Measurements from ENCODE around the gene PTPN11. TPM values are rescaled to one million over a fixed set of nuclear protein-coding genes. Genes with fewer than 3 reads are reported as not detected.

The PTPN11 gene
- total and polyA plus RNA-seq, 2 of the 13 experiments (the other 11 are each of a cell fraction or from before 2014, with no cell fraction given): 30.0 to 63.5 TPM

DNA sequence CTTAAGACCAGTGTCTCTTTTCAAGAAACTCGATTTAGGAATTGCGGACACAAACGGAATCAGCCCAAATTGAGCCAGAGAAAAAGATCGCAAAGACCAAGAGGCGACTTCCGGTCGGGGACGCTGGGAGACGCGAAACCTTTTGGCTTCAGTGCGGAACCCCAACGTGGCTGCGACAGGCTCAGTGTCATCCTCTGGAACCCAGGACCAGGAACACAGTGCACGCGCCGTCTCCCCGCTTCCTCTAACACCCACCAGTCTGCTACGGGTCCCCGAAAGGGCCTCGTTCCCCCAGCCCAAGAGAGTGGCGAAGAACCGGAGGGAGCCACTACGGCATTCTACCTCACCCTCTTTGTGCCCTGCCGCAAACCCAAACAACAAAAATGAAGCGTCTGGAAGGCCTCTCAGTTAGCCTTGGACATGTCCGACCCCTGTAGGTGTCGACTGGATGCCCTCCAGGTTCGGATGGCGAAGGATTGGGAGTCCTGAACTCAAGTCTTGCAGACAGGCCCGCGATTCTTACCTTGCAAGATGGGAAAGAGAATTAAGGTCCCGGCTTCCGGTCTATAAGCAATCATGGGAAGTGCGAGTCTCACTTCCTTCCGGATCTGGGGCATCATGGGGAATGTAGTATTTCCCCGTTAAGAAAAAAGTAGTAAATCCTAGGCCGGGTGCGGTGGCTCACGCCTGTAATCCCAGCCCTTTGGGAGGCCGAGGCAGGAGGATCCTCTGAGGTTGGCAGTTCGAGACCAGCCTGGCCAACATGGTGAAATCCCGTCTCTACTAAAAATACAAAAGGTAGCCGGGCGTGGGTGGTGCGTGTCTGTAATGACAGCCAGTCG is 9.5 kb upstream of the PTPN11 start, which contains the start of gene RPL6 (continued):
- TF ChIP-seq, protein P1, sequence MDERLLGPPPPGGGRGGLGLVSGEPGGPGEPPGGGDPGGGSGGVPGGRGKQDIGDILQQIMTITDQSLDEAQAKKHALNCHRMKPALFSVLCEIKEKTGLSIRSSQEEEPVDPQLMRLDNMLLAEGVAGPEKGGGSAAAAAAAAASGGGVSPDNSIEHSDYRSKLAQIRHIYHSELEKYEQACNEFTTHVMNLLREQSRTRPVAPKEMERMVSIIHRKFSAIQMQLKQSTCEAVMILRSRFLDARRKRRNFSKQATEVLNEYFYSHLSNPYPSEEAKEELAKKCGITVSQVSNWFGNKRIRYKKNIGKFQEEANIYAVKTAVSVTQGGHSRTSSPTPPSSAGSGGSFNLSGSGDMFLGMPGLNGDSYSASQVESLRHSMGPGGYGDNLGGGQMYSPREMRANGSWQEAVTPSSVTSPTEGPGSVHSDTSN (CRISPR knock-in tag; IDR thresholded peaks at IDR 0.05): no peak
- TF ChIP-seq THAP11 (CRISPR knock-in tag; IDR thresholded peaks at IDR 0.05) (peak; percentile 99), HNRNPH1 (optimal IDR thresholded peaks at IDR 0.05; ENCODE audit: low read depth, low read length) (peak; percentile 26), MYC (CRISPR knock-in tag; IDR thresholded peaks at IDR 0.05; ENCODE audit: borderline replicate concordance) (peak; percentile 99)

DNA sequence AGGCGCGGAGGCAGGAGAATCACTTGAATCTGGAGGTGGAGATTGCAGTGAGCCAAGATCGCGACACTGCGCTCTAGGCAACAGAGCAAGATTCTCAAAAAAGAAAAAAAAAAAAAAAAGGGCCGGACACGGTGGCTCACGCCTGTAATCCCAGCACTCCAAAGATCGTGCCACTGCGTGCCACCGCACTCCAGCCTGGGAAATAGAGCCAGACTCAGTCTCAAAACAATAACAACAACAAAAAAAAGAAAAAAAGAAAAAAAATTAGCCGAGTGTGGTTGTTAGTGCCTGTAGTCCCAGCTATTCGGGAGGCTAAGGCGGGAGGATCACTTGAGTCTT is 8.9 kb upstream of the PTPN11 start:
- BruUV-seq (replicated peaks): no TSS peak

More for the DNA sequence above, 8.9 kb upstream of the PTPN11 start:
- WGBS (ENCODE audit: low lambda C conversion rate): 91% methylated on average over 14 of the region's 14 CpGs
- ATAC-seq (no peak), FAIRE-seq (no peak), DNase-seq (ENCODE audit: low spot score) (no peak)
- ChIA-PET POLR2A (interaction anchor here (1.5 kb wide), 1 partner anchor 211 kb away, joined by 7 read pairs; no protein-coding TSS in a partner anchor), CTCF (ENCODE audit: low intra/inter-chr PET ratio, low total read pairs) (no interaction called here)
- in situ Hi-C loops (cut with HindIII; ENCODE audit: extremely low pct_ligation_motif_present, low pct_unique_long_range_greater_than_20kb) (loop anchor here (10.0 kb wide), 1 partner anchor 295 kb away; no protein-coding TSS in a partner anchor), intact Hi-C loops (cut with micrococcal nuclease; ENCODE audit: unreplicated experiment) (loop anchor here (2.0 kb wide), 1 partner anchor 211 kb away; no protein-coding TSS in a partner anchor)
- Histone ChIP-seq H4K20me1 (ENCODE audit: insufficient read depth, low read length) (peaks cover 20% of the 10 kb centered on the region), H3K27me3 (ENCODE audit: control insufficient read depth in 1 of 2, insufficient read depth in 2 of 2, low read length in 2 of 2) (no peaks in the 10 kb centered on the region; a peak in 1 of 5 replicates), H3K4me1 (ENCODE audit: insufficient read depth, low read length) (peaks cover 50% of the 10 kb centered on the region), H3K79me2 (ENCODE audit: insufficient read depth, low read length) (peaks cover 28% of the 10 kb centered on the region), H3K9ac (ENCODE audit: insufficient read depth, low read depth, low read length) (no peak overlapping the region), H2AFZ (ENCODE audit: low read length) (no peak overlapping the region), H3K27ac (ENCODE audit: extremely low read length, insufficient read depth, low read length) (no peak overlapping the region), H3K9me3 (ENCODE audit: low read length) (no peaks in the 10 kb centered on the region), H3K4me2 (ENCODE audit: low read depth, low read length) (peak overlapping the region; percentile 31), H3K4me3 (replicated peaks in 1 of 3; ENCODE audit: insufficient read depth in 1 of 3, low read depth in 2 of 3, low read length in 3 of 3) (peak overlapping the region in 1 of 3 experiments; percentile 92; a peak in 2 of 6 replicates), H3K36me3 (replicated peaks in 1 of 2; ENCODE audit: control insufficient read depth in 1 of 2, insufficient read depth in 2 of 2, low read length in 2 of 2) (peaks cover 11 to 32% of the 10 kb centered on the region in 2 experiments)
- TF ChIP-seq, protein P2, sequence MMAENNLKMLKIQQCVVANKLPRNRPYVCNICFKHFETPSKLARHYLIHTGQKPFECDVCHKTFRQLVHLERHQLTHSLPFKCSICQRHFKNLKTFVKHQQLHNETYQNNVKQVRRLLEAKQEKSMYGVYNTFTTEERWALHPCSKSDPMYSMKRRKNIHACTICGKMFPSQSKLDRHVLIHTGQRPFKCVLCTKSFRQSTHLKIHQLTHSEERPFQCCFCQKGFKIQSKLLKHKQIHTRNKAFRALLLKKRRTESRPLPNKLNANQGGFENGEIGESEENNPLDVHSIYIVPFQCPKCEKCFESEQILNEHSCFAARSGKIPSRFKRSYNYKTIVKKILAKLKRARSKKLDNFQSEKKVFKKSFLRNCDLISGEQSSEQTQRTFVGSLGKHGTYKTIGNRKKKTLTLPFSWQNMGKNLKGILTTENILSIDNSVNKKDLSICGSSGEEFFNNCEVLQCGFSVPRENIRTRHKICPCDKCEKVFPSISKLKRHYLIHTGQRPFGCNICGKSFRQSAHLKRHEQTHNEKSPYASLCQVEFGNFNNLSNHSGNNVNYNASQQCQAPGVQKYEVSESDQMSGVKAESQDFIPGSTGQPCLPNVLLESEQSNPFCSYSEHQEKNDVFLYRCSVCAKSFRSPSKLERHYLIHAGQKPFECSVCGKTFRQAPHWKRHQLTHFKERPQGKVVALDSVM (CRISPR knock-in tag; IDR thresholded peaks at IDR 0.05): peak; percentile 24
- TF ChIP-seq, protein P3, sequence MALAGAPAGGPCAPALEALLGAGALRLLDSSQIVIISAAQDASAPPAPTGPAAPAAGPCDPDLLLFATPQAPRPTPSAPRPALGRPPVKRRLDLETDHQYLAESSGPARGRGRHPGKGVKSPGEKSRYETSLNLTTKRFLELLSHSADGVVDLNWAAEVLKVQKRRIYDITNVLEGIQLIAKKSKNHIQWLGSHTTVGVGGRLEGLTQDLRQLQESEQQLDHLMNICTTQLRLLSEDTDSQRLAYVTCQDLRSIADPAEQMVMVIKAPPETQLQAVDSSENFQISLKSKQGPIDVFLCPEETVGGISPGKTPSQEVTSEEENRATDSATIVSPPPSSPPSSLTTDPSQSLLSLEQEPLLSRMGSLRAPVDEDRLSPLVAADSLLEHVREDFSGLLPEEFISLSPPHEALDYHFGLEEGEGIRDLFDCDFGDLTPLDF (CRISPR knock-in tag; IDR thresholded peaks at IDR 0.05): no peak
- TF ChIP-seq ZNF337 (CRISPR knock-in tag; IDR thresholded peaks at IDR 0.05; ENCODE audit: borderline replicate concordance, low read depth): no peak
- TF ChIP-seq CHD4 (IDR thresholded peaks at IDR 0.05; ENCODE audit: borderline replicate concordance, low read length): peak; percentile 12; the same call in 1 of the 2 replicates
